Measurements from ENCODE around the gene HDAC10.

The HDAC10 gene

GRCh38 chr22:50270666-50271394, 19.8 kb upstream of the HDAC10 start:
- peak; percentile 88 for DNase-seq (ENCODE audit: low read depth, low spot score)

- peak; percentile 88 for DNase-seq (ENCODE audit: low read depth, low spot score)
Measured at GRCh38 chr22:50269970-50270665, 19.1 kb upstream of the HDAC10 start, which contains the start of gene MAPK11. Gene MAPK11 (minus strand): TSS chr22:50270380. CDS start chr22:50270292, 88 bp downstream.

- peak; percentile 34 for DNase-seq (ENCODE audit: low read depth, low spot score)
Measured at GRCh38 chr22:50269573-50269969, 18.5 kb upstream of the HDAC10 start.

- peak; percentile 57 for DNase-seq (ENCODE audit: low read depth, low spot score)
Measured at GRCh38 chr22:50268655-50269113, 17.6 kb upstream of the HDAC10 start.

- DNase-seq (ENCODE audit: low read depth, low spot score): peak; percentile 64
Measured at GRCh38 chr22:50267591-50268390, 16.7 kb upstream of the HDAC10 start.

- no peak for DNase-seq (ENCODE audit: low read depth, low spot score)
Measured at GRCh38 chr22:50266994-50267393, 15.9 kb upstream of the HDAC10 start.

GRCh38 chr22:50264946-50265669, 14.0 kb upstream of the HDAC10 start:
- DNase-seq (ENCODE audit: low read depth, low spot score): no peak

GRCh38 chr22:50264104-50264745, 13.2 kb upstream of the HDAC10 start:
- DNase-seq (ENCODE audit: low read depth, low spot score): no peak

GRCh38 chr22:50262973-50263617, 12.0 kb upstream of the HDAC10 start:
- DNase-seq (ENCODE audit: low read depth, low spot score): no peak

- DNase-seq (ENCODE audit: low read depth, low spot score): peak; percentile 25
Measured at GRCh38 chr22:50262460-50262911, 11.4 kb upstream of the HDAC10 start.

GRCh38 chr22:50261615-50262459, 10.8 kb upstream of the HDAC10 start, which contains the start of gene MAPK12:
Gene MAPK12 (minus strand): TSS chr22:50261683. CDS start chr22:50261509, 174 bp downstream.
- peak; percentile 75 for DNase-seq (ENCODE audit: low read depth, low spot score)

- DNase-seq (ENCODE audit: low read depth, low spot score): peak; percentile 86
Measured at GRCh38 chr22:50260801-50261614, 9.9 kb upstream of the HDAC10 start.

GRCh38 chr22:50260434-50260800, 9.4 kb upstream of the HDAC10 start:
- DNase-seq (ENCODE audit: low read depth, low spot score): no peak

GRCh38 chr22:50259302-50259701, 8.2 kb upstream of the HDAC10 start:
- DNase-seq (ENCODE audit: low read depth, low spot score): no peak

GRCh38 chr22:50258361-50259292, 7.6 kb upstream of the HDAC10 start:
- DNase-seq (ENCODE audit: low read depth, low spot score): no peak

- DNase-seq (ENCODE audit: low read depth, low spot score): no peak
Measured at GRCh38 chr22:50257451-50258360, 6.6 kb upstream of the HDAC10 start.
